SK-N-SH treated with all-trans-retinoic acid at 6 μM for 48 hours (cell line): ENCODE results near the gene C4orf33.

ENCODE experiments used
- ATAC-seq: fragments of 200-7000 bp; cut with Tn5 transposase; 3 replicates; pipeline ENCODE4 v1.9.1; 2020; ENCODE audit warnings: mild to moderate bottlenecking, moderate library complexity
- ARNTL ChIP-seq: fragments of 450-650 bp; formaldehyde crosslinking; IDR thresholded peaks from 2 replicates; pipeline ENCODE4 v1.5.0; 2020; ENCODE audit warnings: low read depth, mild to moderate bottlenecking, moderate library complexity, borderline replicate concordance
- CREB5 ChIP-seq: fragments of 250-450 bp; sonication (Bioruptor Pico); IDR thresholded peaks from 2 replicates; pipeline ENCODE4 v1.5.1; 2020; ENCODE audit warnings: low read depth, mild to moderate bottlenecking, moderate library complexity
- CSDC2 ChIP-seq: fragments of 250-450 bp; sonication (Bioruptor Pico); IDR thresholded peaks from 2 replicates; pipeline ENCODE4 v1.5.0; 2020; ENCODE audit warnings: mild to moderate bottlenecking, moderate library complexity
- ESRRG ChIP-seq: fragments of 250-450 bp; sonication (Bioruptor Pico); IDR thresholded peaks from 2 replicates; pipeline ENCODE4 v1.6.1; 2021; ENCODE audit warnings: mild to moderate bottlenecking
- GLIS3 ChIP-seq: fragments of 250-450 bp; sonication (Bioruptor Pico); IDR thresholded peaks from 2 replicates; pipeline ENCODE4 v1.5.0; 2020; ENCODE audit warnings: mild to moderate bottlenecking, moderate library complexity
- ISL1 ChIP-seq: fragments of 250-450 bp; sonication (Bioruptor Pico); IDR thresholded peaks from 2 replicates; pipeline ENCODE4 v2.1.2; 2022; ENCODE audit warnings: mild to moderate bottlenecking, moderate library complexity
- OSR1 ChIP-seq: fragments of 250-450 bp; sonication (Bioruptor Pico); IDR thresholded peaks from 2 replicates; pipeline ENCODE4 v1.8.0; 2022; ENCODE audit warnings: moderate library complexity, mild to moderate bottlenecking, inconsistent platforms
- POU6F1 ChIP-seq: fragments of 250-450 bp; sonication (Bioruptor Pico); IDR thresholded peaks from 2 replicates; pipeline ENCODE4 v1.8.0; 2021; ENCODE audit warnings: low read depth, mild to moderate bottlenecking, moderate library complexity, borderline replicate concordance
- PPARA ChIP-seq: fragments of 250-450 bp; sonication (Bioruptor Pico); IDR thresholded peaks from 2 replicates; pipeline ENCODE4 v1.5.0; 2020; ENCODE audit warnings: mild to moderate bottlenecking, borderline replicate concordance
- RARB ChIP-seq: fragments of 250-450 bp; sonication (Bioruptor Pico); IDR thresholded peaks from 2 replicates; pipeline ENCODE4 v1.8.0; 2021; ENCODE audit warnings: mild to moderate bottlenecking, moderate library complexity
- SNAI2 ChIP-seq: fragments of 250-450 bp; sonication (Bioruptor Pico); IDR thresholded peaks from 2 replicates; pipeline ENCODE4 v1.5.0; 2020; ENCODE audit warnings: mild to moderate bottlenecking, moderate library complexity
- TCF4 ChIP-seq: fragments of 250-450 bp; sonication (Bioruptor Pico); IDR thresholded peaks from 2 replicates; pipeline ENCODE4 v1.8.0; 2021; ENCODE audit warnings: mild to moderate bottlenecking, moderate library complexity, borderline replicate concordance
- TOX ChIP-seq: fragments of 250-450 bp; sonication (Bioruptor Pico); IDR thresholded peaks from 2 replicates; pipeline ENCODE4 v1.8.0; 2021; ENCODE audit warnings: mild to moderate bottlenecking, moderate library complexity, borderline replicate concordance
- ZC3H10 ChIP-seq: fragments of 250-450 bp; sonication (Bioruptor Pico); IDR thresholded peaks from 2 replicates; pipeline ENCODE4 v1.5.1; 2021; ENCODE audit warnings: mild to moderate bottlenecking, moderate library complexity
- ZFP3 ChIP-seq: fragments of 250-450 bp; sonication (Bioruptor Pico); IDR thresholded peaks from 2 replicates; pipeline ENCODE4 v1.5.0; 2020; ENCODE audit warnings: mild to moderate bottlenecking, moderate library complexity
- ZFP30 ChIP-seq: fragments of 450-650 bp; formaldehyde crosslinking; IDR thresholded peaks from 2 replicates; pipeline ENCODE4 v1.5.0; 2022; ENCODE audit warnings: mild to moderate bottlenecking, moderate library complexity
- ZNF565 ChIP-seq: fragments of 450-650 bp; formaldehyde crosslinking; conservative IDR thresholded peaks from 2 replicates; pipeline ENCODE4 v1.5.0; 2020; ENCODE audit warnings: low read depth, mild to moderate bottlenecking, moderate library complexity
- ZNF70 ChIP-seq: fragments of 450-650 bp; formaldehyde crosslinking; IDR thresholded peaks from 2 replicates; pipeline ENCODE4 v1.5.0; 2020; ENCODE audit warnings: mild to moderate bottlenecking, moderate library complexity
- ZNF8 ChIP-seq: fragments of 450-650 bp; formaldehyde crosslinking; IDR thresholded peaks from 2 replicates; pipeline ENCODE4 v1.5.0; 2020; ENCODE audit warnings: mild to moderate bottlenecking, moderate library complexity
- TF ChIP-seq, protein P1 (sequence below): fragments of 250-450 bp; sonication (Bioruptor Pico); IDR thresholded peaks from 2 replicates; pipeline ENCODE4 v1.8.0; 2020; ENCODE audit warnings: mild to moderate bottlenecking, moderate library complexity, borderline replicate concordance
- TF ChIP-seq, protein P2 (sequence below): fragments of 250-450 bp; sonication (Bioruptor Pico); IDR thresholded peaks from 2 replicates; pipeline ENCODE4 v1.5.0; 2020; ENCODE audit warnings: mild to moderate bottlenecking, moderate library complexity

C4orf33 gene

GRCh38 chr4:129111919-129112318 lies 16.0 kb downstream of the C4orf33 start:
- TF ChIP-seq ESRRG (CRISPR knock-in tag) (no peak), ARNTL (CRISPR knock-in tag) (no peak), TCF4 (CRISPR knock-in tag) (no peak), ZNF70 (CRISPR knock-in tag) (no peak), RARB (CRISPR knock-in tag) (no peak), OSR1 (CRISPR knock-in tag) (no peak), POU6F1 (CRISPR knock-in tag) (no peak), GLIS3 (CRISPR knock-in tag) (no peak), ZFP3 (no peak), SNAI2 (CRISPR knock-in tag) (no peak), CSDC2 (CRISPR knock-in tag) (no peak), ZC3H10 (CRISPR knock-in tag) (no peak)
- TF ChIP-seq, protein P1, sequence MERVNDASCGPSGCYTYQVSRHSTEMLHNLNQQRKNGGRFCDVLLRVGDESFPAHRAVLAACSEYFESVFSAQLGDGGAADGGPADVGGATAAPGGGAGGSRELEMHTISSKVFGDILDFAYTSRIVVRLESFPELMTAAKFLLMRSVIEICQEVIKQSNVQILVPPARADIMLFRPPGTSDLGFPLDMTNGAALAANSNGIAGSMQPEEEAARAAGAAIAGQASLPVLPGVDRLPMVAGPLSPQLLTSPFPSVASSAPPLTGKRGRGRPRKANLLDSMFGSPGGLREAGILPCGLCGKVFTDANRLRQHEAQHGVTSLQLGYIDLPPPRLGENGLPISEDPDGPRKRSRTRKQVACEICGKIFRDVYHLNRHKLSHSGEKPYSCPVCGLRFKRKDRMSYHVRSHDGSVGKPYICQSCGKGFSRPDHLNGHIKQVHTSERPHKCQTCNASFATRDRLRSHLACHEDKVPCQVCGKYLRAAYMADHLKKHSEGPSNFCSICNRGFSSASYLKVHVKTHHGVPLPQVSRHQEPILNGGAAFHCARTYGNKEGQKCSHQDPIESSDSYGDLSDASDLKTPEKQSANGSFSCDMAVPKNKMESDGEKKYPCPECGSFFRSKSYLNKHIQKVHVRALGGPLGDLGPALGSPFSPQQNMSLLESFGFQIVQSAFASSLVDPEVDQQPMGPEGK = no peak
- TF ChIP-seq, all 23 proteins: peak for 0
- ATAC-seq = no peak

DNA sequence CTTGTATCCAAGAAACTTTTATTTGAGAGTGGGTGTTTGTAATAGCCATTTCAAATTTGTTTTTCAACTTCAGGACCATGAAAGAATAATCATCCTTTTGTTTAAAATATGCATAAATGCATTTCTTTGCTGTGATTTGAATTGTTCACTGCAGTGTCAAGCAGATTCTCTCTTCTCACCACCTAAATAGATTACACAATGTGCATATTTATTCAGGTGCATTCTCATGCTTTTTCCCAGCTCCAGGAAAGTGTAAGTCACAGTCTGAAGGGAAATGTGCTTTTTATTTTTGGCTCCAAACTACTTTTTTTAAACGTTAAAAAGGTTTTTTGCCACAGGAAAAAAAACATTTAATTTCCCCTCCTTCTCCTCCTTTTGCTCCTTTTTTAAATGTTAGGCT lies 17.5 kb downstream of the C4orf33 start:
- TF ChIP-seq ZNF565 (CRISPR knock-in tag) (no peak), PPARA (CRISPR knock-in tag) (no peak), ESRRG (CRISPR knock-in tag) (no peak), ZNF8 (CRISPR knock-in tag) (no peak), ZNF70 (CRISPR knock-in tag) (no peak)
- TF ChIP-seq, all 23 proteins: peak for 0
- no peak for ATAC-seq

- no peak for TF ChIP-seq ISL1
- no peak for TF ChIP-seq TOX (CRISPR knock-in tag)
- no peak for TF ChIP-seq POU6F1 (CRISPR knock-in tag)
- TF ChIP-seq ARNTL (CRISPR knock-in tag) = no peak
- TF ChIP-seq, protein P2, sequence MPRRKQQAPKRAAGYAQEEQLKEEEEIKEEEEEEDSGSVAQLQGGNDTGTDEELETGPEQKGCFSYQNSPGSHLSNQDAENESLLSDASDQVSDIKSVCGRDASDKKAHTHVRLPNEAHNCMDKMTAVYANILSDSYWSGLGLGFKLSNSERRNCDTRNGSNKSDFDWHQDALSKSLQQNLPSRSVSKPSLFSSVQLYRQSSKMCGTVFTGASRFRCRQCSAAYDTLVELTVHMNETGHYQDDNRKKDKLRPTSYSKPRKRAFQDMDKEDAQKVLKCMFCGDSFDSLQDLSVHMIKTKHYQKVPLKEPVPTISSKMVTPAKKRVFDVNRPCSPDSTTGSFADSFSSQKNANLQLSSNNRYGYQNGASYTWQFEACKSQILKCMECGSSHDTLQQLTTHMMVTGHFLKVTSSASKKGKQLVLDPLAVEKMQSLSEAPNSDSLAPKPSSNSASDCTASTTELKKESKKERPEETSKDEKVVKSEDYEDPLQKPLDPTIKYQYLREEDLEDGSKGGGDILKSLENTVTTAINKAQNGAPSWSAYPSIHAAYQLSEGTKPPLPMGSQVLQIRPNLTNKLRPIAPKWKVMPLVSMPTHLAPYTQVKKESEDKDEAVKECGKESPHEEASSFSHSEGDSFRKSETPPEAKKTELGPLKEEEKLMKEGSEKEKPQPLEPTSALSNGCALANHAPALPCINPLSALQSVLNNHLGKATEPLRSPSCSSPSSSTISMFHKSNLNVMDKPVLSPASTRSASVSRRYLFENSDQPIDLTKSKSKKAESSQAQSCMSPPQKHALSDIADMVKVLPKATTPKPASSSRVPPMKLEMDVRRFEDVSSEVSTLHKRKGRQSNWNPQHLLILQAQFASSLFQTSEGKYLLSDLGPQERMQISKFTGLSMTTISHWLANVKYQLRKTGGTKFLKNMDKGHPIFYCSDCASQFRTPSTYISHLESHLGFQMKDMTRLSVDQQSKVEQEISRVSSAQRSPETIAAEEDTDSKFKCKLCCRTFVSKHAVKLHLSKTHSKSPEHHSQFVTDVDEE (CRISPR knock-in tag) = no peak
- TF ChIP-seq OSR1 (CRISPR knock-in tag) = no peak
- TF ChIP-seq ZNF565 (CRISPR knock-in tag) = no peak
- TF ChIP-seq, protein P1 = no peak
- TF ChIP-seq TCF4 (CRISPR knock-in tag) = no peak
- no peak for TF ChIP-seq ZC3H10 (CRISPR knock-in tag)
- no peak for TF ChIP-seq ZFP30 (CRISPR knock-in tag)
- no peak for TF ChIP-seq RARB (CRISPR knock-in tag)
- TF ChIP-seq ZNF8 (CRISPR knock-in tag) = no peak
- no peak for TF ChIP-seq CREB5 (CRISPR knock-in tag)
- TF ChIP-seq PPARA (CRISPR knock-in tag) = no peak
- no peak for TF ChIP-seq CSDC2 (CRISPR knock-in tag)
- no peak for TF ChIP-seq SNAI2 (CRISPR knock-in tag)
- TF ChIP-seq GLIS3 (CRISPR knock-in tag) = no peak
These were observed 18.0 kb downstream of the C4orf33 start for GRCh38 chr4:129113919-129114318.

More at GRCh38 chr4:129113919-129114318, 18.0 kb downstream of the C4orf33 start:
- ATAC-seq = no peak
